ENCODE measurements around the gene HTRA2.

DNA sequence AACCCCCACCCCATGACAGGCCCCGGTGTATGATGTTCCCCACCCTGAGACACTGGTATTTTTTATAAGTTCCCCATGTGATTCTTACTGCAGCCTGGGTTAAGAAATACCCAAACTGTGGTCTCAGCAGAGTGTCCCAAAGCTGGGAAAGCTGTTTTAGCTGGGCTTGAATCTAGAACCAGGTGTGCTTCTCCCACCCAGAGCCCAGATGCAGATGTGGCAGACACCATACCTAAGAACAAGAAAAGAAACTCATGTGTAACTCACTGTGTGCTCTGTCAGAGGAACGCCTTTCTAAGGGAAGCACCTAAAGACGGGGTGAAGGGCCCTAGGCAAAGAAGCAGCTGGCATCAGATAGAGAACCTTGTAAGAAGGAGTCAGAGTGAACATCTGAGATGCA lies 48.7 kb downstream of the HTRA2 start:
- TF ChIP-seq, protein P1, sequence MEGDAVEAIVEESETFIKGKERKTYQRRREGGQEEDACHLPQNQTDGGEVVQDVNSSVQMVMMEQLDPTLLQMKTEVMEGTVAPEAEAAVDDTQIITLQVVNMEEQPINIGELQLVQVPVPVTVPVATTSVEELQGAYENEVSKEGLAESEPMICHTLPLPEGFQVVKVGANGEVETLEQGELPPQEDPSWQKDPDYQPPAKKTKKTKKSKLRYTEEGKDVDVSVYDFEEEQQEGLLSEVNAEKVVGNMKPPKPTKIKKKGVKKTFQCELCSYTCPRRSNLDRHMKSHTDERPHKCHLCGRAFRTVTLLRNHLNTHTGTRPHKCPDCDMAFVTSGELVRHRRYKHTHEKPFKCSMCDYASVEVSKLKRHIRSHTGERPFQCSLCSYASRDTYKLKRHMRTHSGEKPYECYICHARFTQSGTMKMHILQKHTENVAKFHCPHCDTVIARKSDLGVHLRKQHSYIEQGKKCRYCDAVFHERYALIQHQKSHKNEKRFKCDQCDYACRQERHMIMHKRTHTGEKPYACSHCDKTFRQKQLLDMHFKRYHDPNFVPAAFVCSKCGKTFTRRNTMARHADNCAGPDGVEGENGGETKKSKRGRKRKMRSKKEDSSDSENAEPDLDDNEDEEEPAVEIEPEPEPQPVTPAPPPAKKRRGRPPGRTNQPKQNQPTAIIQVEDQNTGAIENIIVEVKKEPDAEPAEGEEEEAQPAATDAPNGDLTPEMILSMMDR (IDR thresholded peaks at IDR 0.05 in 4 of 5, conservative IDR thresholded peaks at IDR 0.05 in 1 of 5): no peak
- TF ChIP-seq POLR2A (IDR thresholded peaks at IDR 0.05): no peak
